NOMO-1 treated with DMSO at 0.1 percent for 48 hours (cell line): Measurements from ENCODE around the gene APRT.
"Not testable (repeated sequence)": the region's sequence is repeated elsewhere in the genome, so short reads cannot be mapped to it uniquely, and the experiment has no call there.

Experiments
- DNase-seq: peaks from one replicate; lab custom pipeline; 2025; ENCODE audit not compliant: unreplicated experiment; lab: John Stamatoyannopoulos, UW

APRT gene

GRCh38 chr16:88775825-88776224, 35.9 kb downstream of the APRT start:
- no peak for DNase-seq

- DNase-seq: no peak
These were observed 37.0 kb downstream of the APRT start for GRCh38 chr16:88774544-88775393.

DNA sequence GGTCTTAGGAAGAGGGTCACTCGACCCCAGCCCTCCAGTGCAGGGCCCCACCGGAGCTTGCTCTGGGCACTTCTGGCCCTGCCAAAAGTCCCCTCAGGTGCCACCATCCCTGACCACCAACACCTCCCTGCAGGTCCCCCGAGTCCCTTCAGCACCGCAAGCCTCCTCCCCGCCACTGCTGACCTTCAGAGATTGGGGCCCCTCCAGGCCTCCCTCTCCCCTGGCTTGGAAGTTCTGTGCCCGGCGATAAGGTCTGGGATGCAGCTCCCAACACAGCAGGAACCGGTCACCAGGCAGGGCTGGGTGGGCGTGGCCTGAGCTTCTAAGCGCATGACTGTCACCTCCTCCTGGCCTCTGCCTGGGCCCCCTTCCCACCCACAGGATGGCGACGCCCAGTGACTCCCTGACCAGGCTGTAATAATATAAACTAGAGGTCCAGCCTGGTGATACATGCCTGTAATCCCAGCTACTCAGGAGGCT, 37.9 kb downstream of the APRT start:
- DNase-seq: no peak

- DNase-seq: no peak
These were observed 38.6 kb downstream of the APRT start for GRCh38 chr16:88772871-88773811.

GRCh38 chr16:88771781-88772180, 39.9 kb downstream of the APRT start:
- DNase-seq: not testable (repeated sequence)

- DNase-seq: no peak
These were observed 40.4 kb downstream of the APRT start for GRCh38 chr16:88771294-88771772.

GRCh38 chr16:88770461-88771293, 41.1 kb downstream of the APRT start:
- DNase-seq: no peak

- DNase-seq: no peak
These were observed 41.9 kb downstream of the APRT start for GRCh38 chr16:88769617-88770460.

DNA sequence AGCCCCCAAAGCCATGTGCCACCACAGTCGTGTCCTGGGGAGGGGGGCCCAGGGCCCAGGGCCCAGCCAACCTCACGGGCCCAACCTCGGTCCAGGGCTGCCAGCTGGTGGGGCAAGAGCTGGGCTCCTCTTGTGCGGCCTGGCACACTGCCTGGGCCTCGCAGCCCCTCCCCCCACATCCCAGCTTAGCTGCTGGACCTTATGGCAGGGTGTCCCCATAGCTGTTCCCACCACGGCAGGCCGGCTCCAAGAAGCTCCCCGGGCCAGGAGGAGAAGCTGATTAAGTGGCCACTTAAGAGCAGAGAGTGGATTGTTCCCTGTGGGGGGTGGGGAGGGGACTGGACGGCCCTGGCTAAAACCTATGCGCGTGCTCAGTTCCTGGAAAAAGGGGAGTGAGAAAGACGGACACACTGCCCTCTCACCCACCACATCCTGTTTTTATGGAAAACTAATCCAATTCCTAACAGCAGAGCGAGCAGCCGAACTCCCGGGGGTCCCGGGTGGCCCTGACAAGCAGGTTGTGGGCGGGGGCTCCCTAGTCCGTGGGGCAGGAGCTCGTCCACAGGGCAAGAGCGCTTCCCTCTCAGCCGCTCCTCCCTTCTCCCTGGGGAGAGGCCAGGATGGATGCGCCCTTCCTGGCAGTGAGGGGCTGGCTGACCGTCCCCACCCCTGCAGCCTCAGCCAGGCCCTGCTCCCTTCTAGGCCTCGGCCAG, 43.5 kb downstream of the APRT start:
- no peak for DNase-seq

GRCh38 chr16:88767546-88768070, 44.1 kb downstream of the APRT start:
- no peak for DNase-seq

GRCh38 chr16:88766975-88767374, 44.8 kb downstream of the APRT start:
- no peak for DNase-seq

- no peak for DNase-seq
These were observed 46.8 kb downstream of the APRT start for GRCh38 chr16:88764913-88765349.

DNA sequence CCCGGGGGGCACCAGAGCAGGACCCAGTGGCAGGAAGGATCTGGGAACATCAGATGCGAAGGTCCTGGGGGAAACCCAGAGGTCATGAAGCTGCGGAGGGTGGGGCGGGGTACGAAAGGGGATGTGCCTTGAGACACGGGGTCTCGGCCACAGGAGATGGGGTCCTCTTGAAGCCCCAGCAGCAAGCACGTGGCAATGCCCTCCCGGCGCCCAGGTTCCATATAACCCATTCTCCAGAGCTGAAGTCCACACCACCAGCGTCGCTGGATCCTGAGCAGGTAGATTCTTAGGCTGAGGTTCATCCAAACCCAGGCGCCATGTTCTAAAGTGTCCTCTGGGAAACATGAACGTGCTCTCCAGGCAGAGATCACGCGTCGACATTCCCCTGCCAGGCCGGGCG, 47.6 kb downstream of the APRT start:
- DNase-seq: no peak

DNA sequence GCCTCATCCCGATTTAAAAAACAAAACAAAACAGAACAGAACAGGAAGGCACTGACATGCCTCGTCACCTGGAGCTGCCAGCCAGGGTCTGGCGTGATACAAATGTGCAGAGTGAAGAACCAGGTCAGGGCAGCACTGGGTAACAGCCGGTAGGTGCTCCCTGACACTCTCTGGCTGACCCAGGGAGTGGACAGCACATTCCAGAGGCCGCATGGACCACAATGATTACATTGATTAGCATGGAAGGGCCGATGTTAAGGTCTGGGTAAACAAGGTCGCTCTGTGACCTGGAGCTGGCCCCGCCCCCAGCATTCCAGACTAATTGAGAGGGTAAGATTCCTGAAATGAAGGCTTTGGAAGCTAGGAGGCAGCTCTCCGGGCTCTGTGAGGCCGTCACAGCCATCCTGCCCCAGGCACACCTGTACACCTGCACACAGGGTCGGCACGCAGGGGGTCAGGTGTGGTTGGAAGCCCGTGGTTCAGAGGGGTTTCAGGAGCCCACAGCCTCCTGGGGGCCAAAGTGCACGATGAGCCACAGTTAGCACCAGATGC, 48.1 kb downstream of the APRT start:
- DNase-seq: no peak

DNA sequence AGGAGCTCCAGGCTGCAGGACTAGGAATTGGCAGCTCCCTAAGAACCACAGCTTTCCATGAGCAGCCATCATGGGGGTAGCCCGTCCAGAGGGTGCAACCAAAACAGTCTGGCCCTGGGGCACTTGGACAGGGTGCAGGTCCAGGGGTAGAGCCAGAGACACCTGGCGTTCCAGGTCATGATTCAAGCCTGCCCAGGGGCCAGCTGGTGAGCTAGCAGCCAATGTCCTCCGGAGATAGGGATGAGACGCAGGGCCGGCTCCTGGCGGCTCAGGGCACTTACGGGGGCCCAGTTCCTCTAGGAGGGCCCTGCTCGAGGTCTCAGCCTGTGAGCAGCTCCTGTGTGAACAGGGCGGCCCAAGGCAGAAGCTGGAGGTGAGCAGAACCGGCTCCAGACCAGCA, 48.8 kb downstream of the APRT start:
- DNase-seq: no peak

DNA sequence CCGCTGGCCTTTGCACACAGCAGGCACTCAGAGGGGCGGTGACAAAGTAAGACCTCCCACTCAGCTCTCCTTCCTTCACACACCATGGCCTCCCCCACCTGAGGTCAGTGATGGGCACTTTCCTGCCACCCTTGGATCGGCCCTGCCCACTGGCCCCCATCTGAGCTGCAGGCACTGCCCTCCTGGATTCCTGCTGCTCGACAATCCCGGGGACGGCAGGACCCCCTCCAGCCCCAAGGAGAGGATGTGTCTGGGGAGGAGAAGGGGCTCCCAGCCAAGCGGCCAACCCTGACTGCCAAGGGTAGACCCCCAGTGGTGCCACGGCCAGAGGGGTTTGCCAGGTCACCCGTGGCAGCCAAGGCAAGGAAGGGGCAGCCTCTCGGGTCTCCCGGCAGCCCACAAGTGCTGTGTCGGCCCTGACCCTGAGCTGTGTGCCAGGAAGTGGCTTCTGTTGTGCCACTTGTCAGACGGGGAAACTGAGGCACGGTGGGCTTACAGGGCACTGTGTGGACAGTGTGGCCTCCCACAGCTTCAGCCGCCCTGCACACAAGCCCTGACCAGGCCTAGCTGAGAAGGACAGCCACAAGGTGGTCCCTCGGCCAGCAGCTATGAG, 49.4 kb downstream of the APRT start:
- DNase-seq: no peak

DNA sequence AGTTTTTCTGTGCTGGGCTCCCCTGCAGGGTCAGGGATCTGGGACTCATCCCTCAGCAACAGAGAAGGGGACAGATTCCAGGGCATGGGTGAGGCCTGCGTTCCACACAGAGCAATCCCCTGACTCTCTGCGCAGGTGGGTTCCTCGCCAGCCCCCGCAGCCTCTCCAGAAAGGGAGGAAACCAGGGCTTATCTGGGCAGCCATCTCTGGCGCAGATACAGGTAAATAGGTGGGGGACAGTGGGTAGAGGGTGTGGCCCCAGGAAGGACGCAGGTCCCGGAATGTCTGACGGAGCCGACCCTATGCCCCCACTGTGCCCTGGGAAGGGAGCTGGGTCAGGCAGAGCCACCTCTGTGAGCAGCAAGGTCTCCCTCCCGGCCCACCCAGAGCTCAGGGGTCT, 49.9 kb downstream of the APRT start:
- DNase-seq: no peak

- no peak for DNase-seq
These were observed 50.6 kb downstream of the APRT start for GRCh38 chr16:88761143-88761534.
